ENCODE measurements around the gene P3H3. TPM values are rescaled to one million over a fixed set of nuclear protein-coding genes. Genes with fewer than 3 reads are reported as not detected.
A peak's percentile ranks its signal among the peaks of the same experiment; 100 is the strongest.

The P3H3 gene
- total RNA-seq, result 10 to 100 TPM in 2 of 7 donors, 1 to 10 TPM in 5; 4.2 to 11.7 (median 6.8) TPM
- polyA plus RNA-seq, result 1 to 10 TPM; 4.6 to 6.9 (median 4.7) TPM
- long read RNA-seq, donor 1, partial matches to known transcripts, result 0 of 3 reads
- long read RNA-seq, donor 1, other reads (novel, unspliced or antisense), result 0 of 3 reads
- long read RNA-seq, donor 2, partial matches to known transcripts, result 0 of 2 reads
- long read RNA-seq, donor 2, other reads (novel, unspliced or antisense), result 0 of 2 reads

GRCh38 chr12:6827982-6828780, at the start of gene P3H3:
Gene P3H3, plus strand, starts transcription at chr12:6828407. Its CDS starts 34 bp downstream, at chr12:6828441.
- no peaks in the 10 kb centered on the region for H3K36me3 ChIP-seq
- intact Hi-C loops (cut with DNase I; ENCODE audit: low total_unique reads), result loop anchor here (10.0 kb wide), 1 partner anchor 73 kb away; the partner anchor contains the start of gene MLF2
- peaks cover 0 to 74% (median 45%) of the 10 kb centered on the region in 7 donors for H3K27me3 ChIP-seq (replicated peaks in 1 of 7)
- DNase-seq, result no peak
- TF ChIP-seq POLR2A (IDR thresholded peaks at IDR 0.05) (no peak), POLR2AphosphoS5 (IDR thresholded peaks at IDR 0.05) (no peak), CTCF (IDR thresholded peaks at IDR 0.05 in 8 of 11, conservative IDR thresholded peaks at IDR 0.05 in 3 of 11) (no peak)
- peaks cover 4 to 69% (median 54%) of the 10 kb centered on the region in 6 donors for H3K4me1 ChIP-seq
- WGBS, 5 donors, result 1 to 3% (median 2%) methylated on average over 18 to 59 of the region's 60 CpGs
- peak within 1 kb of the TSS; percentile 53 to 84 (median 58) for H3K4me3 ChIP-seq
- no peaks in the 10 kb centered on the region for H3K9me3 ChIP-seq
- H3K27ac ChIP-seq, result peak within 1 kb of the TSS in 7 of 8 donors; percentile 30 to 78 (median 54)

- Histone ChIP-seq H3K4me1 (peaks cover 3 to 42% (median 18%) of the 10 kb centered on the region in 6 donors), H3K27me3 (replicated peaks in 1 of 7) (peaks cover 0 to 45% (median 7%) of the 10 kb centered on the region in 7 donors), H3K36me3 (peaks cover 0 to 5% (median 0%) of the 10 kb centered on the region in 6 donors), H3K4me3 (peak overlapping the region; percentile 19 to 71 (median 38)), H3K27ac (peak overlapping the region in 5 of 8 donors; percentile 0 to 59 (median 48)), H3K9me3 (no peaks in the 10 kb centered on the region)
- 6 to 10% (median 7%) methylated on average over 24 to 35 of the region's 35 CpGs for WGBS, 5 donors
- TF ChIP-seq POLR2AphosphoS5 (IDR thresholded peaks at IDR 0.05) (peak; percentile 78 to 84 (median 80)), POLR2A (IDR thresholded peaks at IDR 0.05) (no peak), CTCF (IDR thresholded peaks at IDR 0.05 in 8 of 11, conservative IDR thresholded peaks at IDR 0.05 in 3 of 11) (peak; percentile 94 to 98 (median 97))
- DNase-seq, result peak; percentile 96
- intact Hi-C loops (cut with DNase I; ENCODE audit: low total_unique reads), result no loop called here
Measured at GRCh38 chr12:6778574-6779550, 49.3 kb upstream of the P3H3 start.

GRCh38 chr12:6779708-6780432, 48.3 kb upstream of the P3H3 start:
- no peak overlapping the region for H3K4me3 ChIP-seq
- H3K27me3 ChIP-seq (replicated peaks in 1 of 7), result peaks cover 0 to 35% (median 0%) of the 10 kb centered on the region in 7 donors
- WGBS, 5 donors, result 81 to 92% (median 86%) methylated on average over 6 of the region's 6 CpGs
- no peak for DNase-seq
- H3K9me3 ChIP-seq, result no peaks in the 10 kb centered on the region
- H3K27ac ChIP-seq, result no peak overlapping the region
- intact Hi-C loops (cut with DNase I; ENCODE audit: low total_unique reads), result no loop called here
- H3K36me3 ChIP-seq, result peaks cover 0 to 5% (median 0%) of the 10 kb centered on the region in 6 donors
- TF ChIP-seq POLR2A (IDR thresholded peaks at IDR 0.05), result no peak
- peak in 1 of 11 experiments; percentile 10 for TF ChIP-seq CTCF (IDR thresholded peaks at IDR 0.05 in 8 of 11, conservative IDR thresholded peaks at IDR 0.05 in 3 of 11)
- peaks cover 3 to 40% (median 19%) of the 10 kb centered on the region in 6 donors for H3K4me1 ChIP-seq
